BLaER1 (cell line): ENCODE data around the gene GFI1B.
A peak's percentile ranks its signal among the peaks of the same experiment; 100 is the strongest.
"Not testable (repeated sequence)": the region's sequence is repeated elsewhere in the genome, so short reads cannot be mapped to it uniquely, and the experiment has no call there.

Experiments
- H3K27ac ChIP-seq: shearing (Covaris generic); formaldehyde crosslinking; 2 replicates; pipeline ENCODE4 v1.8.1; 2022
- H3K27me3 ChIP-seq: shearing (Covaris generic); formaldehyde crosslinking; 2 replicates; pipeline ENCODE4 v1.8.1; 2022
- H3K36me3 ChIP-seq: shearing (Covaris generic); formaldehyde crosslinking; 2 replicates; pipeline ENCODE4 v1.8.1; 2022
- H3K4me1 ChIP-seq: shearing (Covaris generic); formaldehyde crosslinking; 2 replicates; pipeline ENCODE4 v1.8.1; 2022
- H3K4me2 ChIP-seq: shearing (Covaris generic); formaldehyde crosslinking; 2 replicates; pipeline ENCODE4 v1.8.1; 2022
- H3K4me3 ChIP-seq: shearing (Covaris generic); formaldehyde crosslinking; 2 replicates; pipeline ENCODE4 v1.8.1; 2022
- H3K9ac ChIP-seq: shearing (Covaris generic); formaldehyde crosslinking; 2 replicates; pipeline ENCODE4 v1.8.1; 2022
- H3K9me3 ChIP-seq: shearing (Covaris generic); formaldehyde crosslinking; 2 replicates; pipeline ENCODE4 v1.8.1; 2022
- H4K20me1 ChIP-seq: shearing (Covaris generic); formaldehyde crosslinking; 2 replicates; pipeline ENCODE4 v1.8.1; 2022
- Cebpa-rat ChIP-seq: shearing (Covaris generic); IDR thresholded peaks from 2 replicates; pipeline ENCODE4 v1.8.1; 2022

The GFI1B gene

GRCh38 chr9:132965478-132965877 is 13.0 kb upstream of the GFI1B start:
- no peak for TF ChIP-seq Cebpa-rat
- H3K27ac ChIP-seq, result no peak overlapping the region
- H3K4me3 ChIP-seq, result no peak overlapping the region
- no peaks in the 10 kb centered on the region for H3K36me3 ChIP-seq
- no peaks in the 10 kb centered on the region for H3K27me3 ChIP-seq
- H3K9ac ChIP-seq, result no peak overlapping the region
- no peak overlapping the region for H3K4me2 ChIP-seq
- H4K20me1 ChIP-seq, result no peaks in the 10 kb centered on the region
- H3K4me1 ChIP-seq, result peaks cover 12% of the 10 kb centered on the region
- no peaks in the 10 kb centered on the region for H3K9me3 ChIP-seq

DNA sequence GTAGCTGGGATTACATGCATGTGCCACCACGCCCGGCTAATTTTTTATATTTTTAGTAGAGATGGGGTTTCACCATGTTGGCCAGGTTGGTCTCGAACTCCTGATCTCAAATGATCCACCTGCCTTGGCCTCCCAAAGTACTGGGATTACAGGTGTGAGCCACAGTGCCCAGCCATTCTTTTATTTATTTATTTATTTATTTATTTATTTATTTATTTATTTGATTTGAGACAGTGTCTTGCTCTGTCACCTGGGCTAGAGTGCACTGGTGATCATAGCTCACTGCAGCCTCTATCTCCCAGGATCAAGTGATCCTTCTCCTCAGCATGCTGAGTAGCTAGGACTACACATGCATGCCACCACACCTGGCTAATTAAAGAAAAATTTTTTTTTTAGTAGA is 10.6 kb upstream of the GFI1B start:
- not testable (repeated sequence) for H3K9me3 ChIP-seq, H3K27me3 ChIP-seq, H3K4me3 ChIP-seq, H3K4me2 ChIP-seq, H3K9ac ChIP-seq, H3K36me3 ChIP-seq, H4K20me1 ChIP-seq, H3K27ac ChIP-seq
- H3K4me1 ChIP-seq, result peaks cover 21% of the 10 kb centered on the region

DNA sequence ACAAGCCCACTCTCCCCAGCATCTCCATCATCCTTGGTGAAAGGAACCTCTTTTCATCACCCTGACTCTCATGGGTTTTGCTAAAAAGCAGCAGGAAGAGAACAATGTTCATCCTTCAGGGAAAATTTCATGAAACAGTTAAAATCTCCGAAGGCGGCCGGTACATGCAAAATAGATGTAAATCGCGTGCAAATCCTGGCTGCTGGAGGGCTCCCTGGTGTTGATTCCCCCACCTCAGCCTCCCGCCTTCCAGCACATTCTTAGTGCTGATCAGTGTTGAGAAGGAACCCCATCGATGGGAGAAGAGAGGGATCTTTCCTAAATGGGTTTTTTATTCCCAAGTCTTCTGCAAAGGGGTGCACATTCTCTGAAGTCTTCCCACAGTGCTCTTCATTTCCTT is 8.7 kb upstream of the GFI1B start:
- Histone ChIP-seq H3K9me3 (no peaks in the 10 kb centered on the region), H4K20me1 (no peaks in the 10 kb centered on the region), H3K9ac (no peak overlapping the region), H3K27me3 (no peaks in the 10 kb centered on the region), H3K4me1 (peaks cover 21% of the 10 kb centered on the region), H3K36me3 (no peaks in the 10 kb centered on the region), H3K4me3 (no peak overlapping the region), H3K27ac (no peak overlapping the region), H3K4me2 (peak overlapping the region; percentile 81)
- TF ChIP-seq Cebpa-rat, result no peak

GRCh38 chr9:132970324-132971062 is 8.0 kb upstream of the GFI1B start:
- Histone ChIP-seq H3K9ac (no peak overlapping the region), H4K20me1 (no peaks in the 10 kb centered on the region), H3K9me3 (no peaks in the 10 kb centered on the region), H3K36me3 (no peaks in the 10 kb centered on the region), H3K4me3 (no peak overlapping the region), H3K27me3 (no peaks in the 10 kb centered on the region), H3K4me1 (peaks cover 21% of the 10 kb centered on the region), H3K4me2 (peak overlapping the region; percentile 81), H3K27ac (no peak overlapping the region)
- TF ChIP-seq Cebpa-rat, result no peak

DNA sequence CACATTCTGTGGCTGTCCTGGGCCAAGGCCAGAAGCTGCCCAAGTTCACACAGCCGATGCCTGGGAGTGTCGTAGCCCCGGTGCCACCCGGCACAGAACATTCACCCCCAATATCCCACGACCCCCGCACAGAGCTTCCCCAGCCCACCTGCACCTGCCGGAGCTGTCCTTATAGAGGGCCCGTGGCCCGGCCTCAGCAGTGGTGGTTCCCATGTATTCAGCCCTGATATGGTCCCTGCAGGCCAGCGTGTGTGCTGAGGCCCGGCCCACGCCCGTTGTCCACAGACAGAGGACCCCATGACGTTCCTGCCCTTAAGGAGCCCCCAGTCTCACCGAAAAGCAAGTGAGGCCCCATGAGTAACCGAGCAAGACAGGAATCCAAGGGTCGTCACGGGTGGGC is 5.3 kb upstream of the GFI1B start:
- H3K4me2 ChIP-seq, result no peak overlapping the region
- H4K20me1 ChIP-seq, result no peaks in the 10 kb centered on the region
- peaks cover 8% of the 10 kb centered on the region for H3K27me3 ChIP-seq
- H3K27ac ChIP-seq, result no peak overlapping the region
- H3K36me3 ChIP-seq, result no peaks in the 10 kb centered on the region
- no peaks in the 10 kb centered on the region for H3K9me3 ChIP-seq
- peaks cover 32% of the 10 kb centered on the region for H3K4me1 ChIP-seq
- no peak overlapping the region for H3K9ac ChIP-seq
- H3K4me3 ChIP-seq, result no peak overlapping the region
- TF ChIP-seq Cebpa-rat, result no peak

- Histone ChIP-seq H3K27me3 (peaks cover 13% of the 10 kb centered on the region), H3K27ac (no peak overlapping the region), H3K9ac (no peak overlapping the region), H4K20me1 (peaks cover 2% of the 10 kb centered on the region; the same call in 1 of the 2 replicates), H3K9me3 (no peaks in the 10 kb centered on the region), H3K36me3 (no peaks in the 10 kb centered on the region), H3K4me1 (peaks cover 38% of the 10 kb centered on the region), H3K4me2 (no peak overlapping the region), H3K4me3 (no peak overlapping the region)
- TF ChIP-seq Cebpa-rat, result no peak
Measured at GRCh38 chr9:132973713-132974112, 4.8 kb upstream of the GFI1B start.

DNA sequence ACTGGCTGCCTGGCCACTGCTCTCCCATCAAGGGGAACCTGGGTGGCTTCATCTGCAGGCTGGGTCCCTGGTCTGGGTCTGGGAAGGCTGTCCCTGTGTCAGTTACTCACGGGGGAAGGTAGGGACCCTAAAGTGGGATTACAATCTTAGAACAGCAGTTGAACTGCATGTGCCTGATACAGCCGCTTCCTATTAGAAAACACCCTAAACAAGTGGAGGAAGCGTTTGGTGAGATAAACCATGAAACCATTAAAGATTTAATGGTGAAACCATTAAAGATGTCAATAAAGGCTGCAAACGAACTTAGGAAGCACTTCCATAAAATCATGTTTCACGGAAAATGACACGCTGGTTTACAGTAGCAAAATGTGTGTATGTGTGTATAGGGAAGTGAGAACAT is 2.5 kb upstream of the GFI1B start:
- Histone ChIP-seq H3K27me3 (peaks cover 36% of the 10 kb centered on the region), H4K20me1 (peaks cover 7% of the 10 kb centered on the region; the same call in 1 of the 2 replicates), H3K36me3 (no peaks in the 10 kb centered on the region), H3K4me2 (no peak overlapping the region), H3K9me3 (no peaks in the 10 kb centered on the region), H3K4me3 (no peak overlapping the region), H3K27ac (no peak overlapping the region), H3K9ac (no peak overlapping the region), H3K4me1 (peaks cover 28% of the 10 kb centered on the region)
- TF ChIP-seq Cebpa-rat, result no peak

DNA sequence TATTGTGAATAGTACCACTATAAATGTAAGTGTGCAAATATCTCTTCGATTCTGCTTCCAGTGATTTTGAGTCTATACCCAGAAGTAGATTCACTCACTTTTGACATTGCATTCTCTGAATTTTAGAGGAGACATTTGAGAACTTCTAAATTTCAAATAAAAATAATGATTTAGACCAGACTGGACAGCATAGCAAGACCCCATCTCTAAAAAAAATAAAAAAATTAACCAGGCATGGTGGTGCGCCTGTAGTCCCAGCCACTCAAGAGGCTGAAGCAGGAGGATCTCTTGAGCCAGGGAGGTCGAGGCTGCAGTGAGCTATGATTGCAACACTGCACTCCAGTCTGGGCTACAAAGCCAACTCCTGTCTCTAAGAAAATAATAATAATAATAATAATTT is 1.9 kb upstream of the GFI1B start:
- Histone ChIP-seq H3K9ac (no peak overlapping the region), H4K20me1 (peaks cover 7% of the 10 kb centered on the region; the same call in 1 of the 2 replicates), H3K36me3 (no peaks in the 10 kb centered on the region), H3K4me2 (no peak overlapping the region), H3K27me3 (peaks cover 42% of the 10 kb centered on the region), H3K4me1 (peaks cover 24% of the 10 kb centered on the region), H3K4me3 (no peak overlapping the region), H3K9me3 (no peaks in the 10 kb centered on the region), H3K27ac (no peak overlapping the region)
- TF ChIP-seq Cebpa-rat, result no peak; the same call in 1 of the 2 replicates

DNA sequence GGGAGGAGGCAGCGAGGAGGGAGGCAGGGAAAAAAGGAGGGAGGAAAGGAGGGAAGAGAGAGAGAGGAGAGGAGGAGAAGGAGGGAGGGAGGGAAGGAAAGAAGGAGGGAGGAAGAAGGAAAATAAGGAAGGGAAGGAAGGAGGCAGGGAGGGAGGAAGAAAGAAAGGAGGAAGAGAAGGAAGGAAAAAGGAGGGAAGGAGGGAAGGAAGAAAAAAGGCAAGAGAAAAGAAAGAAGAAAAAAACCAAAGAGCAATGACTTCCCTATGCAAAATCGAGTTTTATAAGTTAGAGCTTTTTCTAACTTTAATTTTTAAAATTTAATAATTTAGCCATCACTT is 413 bp upstream of the GFI1B start:
- H3K4me3 ChIP-seq, result no peak overlapping the region
- no peak for TF ChIP-seq Cebpa-rat
- peaks cover 47% of the 10 kb centered on the region for H3K27me3 ChIP-seq
- peaks cover 36% of the 10 kb centered on the region for H3K4me1 ChIP-seq
- H3K9ac ChIP-seq, result no peak overlapping the region
- no peak overlapping the region for H3K27ac ChIP-seq
- H3K4me2 ChIP-seq, result peak overlapping the region; percentile 62
- H3K36me3 ChIP-seq, result no peaks in the 10 kb centered on the region
- peaks cover 7% of the 10 kb centered on the region; the same call in 1 of the 2 replicates for H4K20me1 ChIP-seq
- H3K9me3 ChIP-seq, result no peaks in the 10 kb centered on the region

GRCh38 chr9:132980157-132980556 is 1.7 kb downstream of the GFI1B start:
- H3K4me2 ChIP-seq, result no peak overlapping the region
- H3K9me3 ChIP-seq, result no peaks in the 10 kb centered on the region

More at GRCh38 chr9:132980157-132980556, 1.7 kb downstream of the GFI1B start:
- Histone ChIP-seq H3K4me3 (no peak overlapping the region), H3K27me3 (peaks cover 47% of the 10 kb centered on the region), H3K9ac (no peak overlapping the region), H3K4me1 (peaks cover 57% of the 10 kb centered on the region), H3K27ac (no peak overlapping the region), H4K20me1 (peaks cover 7% of the 10 kb centered on the region; the same call in 1 of the 2 replicates), H3K36me3 (no peaks in the 10 kb centered on the region)
- no peak for TF ChIP-seq Cebpa-rat
